ENCODE results near the gene KRTAP10-5.
A peak's percentile ranks its signal among the peaks of the same experiment; 100 is the strongest.

Gene KRTAP10-5

DNA sequence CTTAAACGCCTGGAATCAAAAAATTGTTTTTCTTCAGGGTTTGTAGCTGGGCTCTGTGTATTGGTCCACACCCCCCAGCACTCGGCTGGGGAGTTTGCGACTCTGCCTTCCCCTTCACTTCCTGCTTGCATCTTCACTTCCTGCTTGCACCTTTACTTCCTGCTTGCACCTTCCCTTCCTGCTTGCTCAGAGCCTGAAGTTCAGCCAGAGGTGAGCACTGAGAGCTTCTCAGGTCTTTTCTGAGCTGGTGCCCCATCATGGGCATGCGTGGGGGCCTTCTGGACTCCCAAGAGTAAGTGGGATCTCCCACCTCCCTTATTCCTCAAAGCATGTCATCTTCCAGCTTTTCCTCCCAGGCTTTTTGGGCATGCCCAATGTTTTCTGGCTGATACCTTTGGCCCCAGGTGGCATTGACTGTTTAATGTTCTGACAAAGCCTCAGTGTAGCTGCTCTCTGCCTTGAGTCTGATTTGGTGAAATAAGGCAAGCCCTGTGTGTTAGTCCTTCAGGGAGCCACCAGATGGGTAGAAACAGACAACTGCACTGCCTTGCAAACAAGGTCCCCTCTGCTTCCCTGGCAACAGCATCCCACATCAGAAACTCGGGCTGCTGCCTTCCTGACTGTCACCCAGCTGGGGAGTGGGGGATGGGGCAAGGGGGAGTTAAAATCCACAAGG lies 32.6 kb downstream of the KRTAP10-5 start:
- peak; percentile 23 for DNase-seq

DNA sequence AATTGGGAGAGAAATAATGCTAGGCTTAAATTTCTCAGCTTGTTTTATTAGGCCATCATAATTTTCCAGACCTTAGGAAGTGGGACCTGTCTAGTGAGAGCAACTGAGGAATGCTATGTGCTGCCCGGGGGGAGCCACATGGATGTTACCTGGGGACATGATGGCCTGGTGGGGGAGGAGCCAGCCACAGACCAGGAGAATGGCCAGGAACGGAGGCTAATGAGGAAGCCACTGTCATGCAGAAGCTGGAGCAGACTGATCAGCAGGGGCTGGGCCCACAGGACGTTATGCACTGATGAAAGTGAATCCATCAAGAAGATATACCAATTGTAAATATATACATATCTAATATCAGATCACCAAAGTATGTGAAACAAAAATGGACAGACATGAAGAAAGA lies 35.8 kb downstream of the KRTAP10-5 start:
- no peak for DNase-seq

DNA sequence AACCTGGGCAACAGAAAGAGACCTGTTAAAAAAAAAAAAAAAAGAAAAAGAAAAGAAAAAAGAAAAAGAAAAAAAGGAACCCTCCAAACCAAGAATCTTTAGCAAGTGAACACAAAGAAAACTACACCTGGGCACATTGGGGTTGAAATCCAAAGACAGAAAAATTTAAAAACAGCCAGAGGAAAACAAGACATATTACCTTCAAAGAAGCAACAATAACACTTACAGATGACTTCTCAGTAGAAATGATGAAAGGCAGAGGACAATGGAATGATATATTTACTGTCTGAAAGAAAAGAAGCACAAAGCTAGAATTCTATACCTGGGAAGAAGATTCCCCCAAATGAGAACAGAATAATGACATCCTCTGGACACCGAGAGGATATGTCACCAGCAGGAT lies 37.7 kb downstream of the KRTAP10-5 start:
- no peak for DNase-seq

DNA sequence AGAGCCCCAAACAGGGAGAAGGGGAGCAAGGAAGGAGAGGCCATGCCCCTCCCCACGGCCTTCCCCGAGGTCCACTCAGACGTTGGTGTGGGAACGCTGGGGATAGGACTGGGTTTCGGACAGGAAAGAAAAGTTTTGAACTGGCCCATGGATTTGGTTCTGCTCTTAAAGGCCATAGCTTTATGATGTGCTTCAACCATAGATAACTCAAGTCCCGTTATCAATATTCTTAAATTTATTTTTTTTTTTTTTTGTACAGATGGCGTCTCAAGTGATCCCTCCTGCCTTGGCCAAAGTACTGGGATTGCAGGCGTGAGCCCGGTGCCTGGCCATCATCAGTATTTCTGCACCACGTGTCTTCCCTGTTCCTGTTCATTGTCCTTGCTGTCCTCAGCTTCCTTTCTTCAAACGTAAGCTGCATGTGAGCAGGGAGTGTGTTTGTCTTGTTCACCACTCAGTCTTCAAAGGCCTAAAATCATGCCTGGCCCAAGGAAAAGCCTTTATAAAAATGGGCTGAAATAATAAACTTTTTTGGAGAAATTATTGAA lies 39.6 kb downstream of the KRTAP10-5 start:
- DNase-seq = no peak

DNA sequence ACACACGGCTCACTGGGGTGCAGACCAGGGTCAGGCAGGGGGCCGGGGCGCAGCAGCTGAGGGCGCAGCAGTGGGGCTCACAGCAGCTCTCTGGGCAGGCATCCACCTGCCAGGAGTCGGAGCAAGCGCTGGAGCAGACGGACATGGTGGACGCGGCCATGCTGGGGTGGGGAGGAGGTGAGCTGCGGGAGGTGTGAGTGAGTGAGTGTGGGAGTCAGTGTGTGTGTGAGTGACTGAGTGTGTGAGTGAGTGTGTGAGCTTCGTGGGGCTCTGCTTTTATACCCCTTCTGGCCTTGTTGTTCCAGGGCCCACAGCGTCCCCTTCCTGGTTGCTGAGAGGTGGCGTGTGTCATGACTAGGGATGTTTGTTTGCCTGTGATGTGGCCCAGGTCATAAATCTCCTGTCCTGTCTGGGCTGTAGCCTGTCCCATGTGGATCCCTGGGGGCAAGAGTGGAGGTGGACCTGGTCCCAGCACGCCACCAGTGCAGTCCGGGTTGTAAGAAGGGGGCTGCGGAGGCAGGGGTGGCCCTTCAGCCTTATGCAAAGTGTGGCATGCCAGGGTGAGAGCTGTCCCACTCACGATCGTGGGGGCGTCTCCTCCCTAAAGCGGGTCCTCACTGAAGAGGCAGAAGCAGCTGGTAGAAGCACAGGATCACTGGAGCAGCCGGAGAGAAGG lies 40.3 kb downstream of the KRTAP10-5 start, which contains the start of gene KRTAP10-1:
TSS of gene KRTAP10-1 (minus strand) at position 205 of the 676 bp plus-strand sequence. CDS start at position 160, 45 bp downstream.
- DNase-seq = no peak

DNA sequence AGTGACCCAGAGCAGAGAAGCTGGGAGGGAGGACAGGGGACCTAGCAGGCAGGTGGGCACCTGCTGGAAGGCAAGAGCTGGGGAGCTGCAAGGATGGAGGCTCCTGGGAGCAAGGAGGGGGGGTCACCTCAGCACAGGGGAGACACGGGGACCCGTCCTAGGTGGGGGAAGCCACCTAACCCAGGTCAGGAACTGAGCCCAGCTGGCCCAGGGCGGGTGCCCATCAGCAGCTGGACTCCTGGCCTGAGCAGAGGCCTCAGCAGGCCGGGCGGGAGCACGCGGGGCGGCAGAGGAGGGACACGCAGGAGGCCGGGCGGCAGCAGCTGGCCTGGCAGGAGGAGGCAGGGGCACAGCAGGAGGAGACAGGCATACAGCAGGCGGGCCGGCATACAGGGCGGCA lies 41.4 kb downstream of the KRTAP10-5 start:
- no peak for DNase-seq

DNA sequence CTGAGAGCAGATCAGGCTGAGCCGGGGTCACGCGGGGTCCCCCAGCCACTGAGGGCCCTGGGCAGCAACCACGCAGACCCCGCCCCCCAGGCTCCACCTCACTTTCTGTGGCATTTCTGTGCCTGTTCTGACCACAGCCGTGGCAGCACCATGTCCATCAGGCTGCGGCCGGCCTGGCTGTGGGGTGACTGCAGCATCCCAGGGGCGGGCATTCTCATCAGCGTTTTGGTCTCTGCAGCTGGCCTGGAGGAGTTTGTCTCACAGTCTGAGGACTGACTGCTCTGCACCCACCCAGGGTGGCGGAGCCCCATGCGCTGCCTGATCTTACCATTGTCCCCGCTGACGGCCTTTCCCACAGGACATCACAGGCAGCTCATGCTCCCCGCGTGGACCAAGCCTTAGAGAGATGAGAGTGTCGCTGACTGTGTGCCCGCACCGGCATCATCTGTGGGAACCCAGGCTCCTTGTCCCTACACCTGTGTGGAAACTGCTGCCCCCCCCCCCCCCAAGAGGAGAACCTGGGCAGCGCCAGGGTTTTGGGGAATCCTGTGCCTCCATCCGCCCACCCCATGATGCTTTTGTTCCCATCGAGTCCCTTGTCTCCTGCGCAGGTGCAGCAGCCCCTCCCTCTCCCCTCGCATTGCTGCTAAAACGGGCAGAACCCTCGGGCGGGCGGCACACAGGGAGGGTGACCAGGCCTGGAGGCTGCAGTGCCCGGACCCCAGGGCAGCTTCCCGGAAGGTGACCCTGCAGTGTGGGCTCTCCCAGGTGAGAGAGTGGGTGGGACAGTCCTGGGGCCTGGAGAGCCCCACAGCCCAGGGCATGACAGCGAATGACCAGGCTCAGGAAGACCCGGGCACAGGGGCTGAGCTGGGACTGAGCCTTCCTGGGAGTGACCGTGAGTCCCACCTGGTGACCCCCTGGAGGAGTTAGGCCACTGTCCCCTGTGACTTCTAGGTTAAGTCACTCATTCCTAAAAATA lies 42.2 kb downstream of the KRTAP10-5 start:
- DNase-seq = no peak

DNA sequence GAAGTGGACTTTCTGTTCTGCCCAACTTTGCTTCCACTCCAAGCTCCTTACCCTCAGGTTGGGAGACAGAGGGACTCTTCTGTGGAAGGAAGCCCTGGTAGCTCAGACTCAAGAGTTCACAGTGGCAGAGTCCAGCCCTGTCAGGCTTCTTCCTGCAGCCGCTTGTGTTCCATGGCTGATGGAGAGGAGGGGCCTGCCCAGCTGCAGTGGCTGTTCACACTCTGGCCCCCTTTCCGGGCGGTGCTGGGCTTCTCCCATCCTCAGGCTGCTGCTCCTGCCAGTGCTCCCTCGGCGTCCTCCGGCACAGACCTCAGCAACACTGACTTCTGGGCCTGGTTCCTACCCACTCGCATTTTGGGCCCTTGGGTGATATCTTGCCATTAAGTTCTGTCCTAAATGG lies 44.4 kb downstream of the KRTAP10-5 start:
- DNase-seq = no peak

DNA sequence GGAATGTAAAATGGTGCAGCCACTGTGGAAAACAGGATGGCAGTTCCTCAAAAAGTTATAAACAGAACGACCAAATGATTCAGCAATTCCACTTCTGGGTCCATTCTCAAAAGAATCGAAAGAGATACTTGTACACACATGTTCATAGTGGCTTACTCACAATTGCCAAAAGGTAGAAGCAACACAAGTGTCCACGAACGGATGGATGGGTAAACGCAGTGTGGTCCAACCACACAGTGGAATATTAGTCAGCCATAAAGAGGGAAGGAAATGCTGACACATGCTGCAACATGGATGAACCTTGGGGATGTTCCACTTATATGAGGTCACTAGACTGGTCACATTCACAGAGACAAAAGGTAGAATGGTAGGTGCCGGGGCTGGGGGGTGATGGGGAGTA lies 45.7 kb downstream of the KRTAP10-5 start:
- DNase-seq = no peak

DNA sequence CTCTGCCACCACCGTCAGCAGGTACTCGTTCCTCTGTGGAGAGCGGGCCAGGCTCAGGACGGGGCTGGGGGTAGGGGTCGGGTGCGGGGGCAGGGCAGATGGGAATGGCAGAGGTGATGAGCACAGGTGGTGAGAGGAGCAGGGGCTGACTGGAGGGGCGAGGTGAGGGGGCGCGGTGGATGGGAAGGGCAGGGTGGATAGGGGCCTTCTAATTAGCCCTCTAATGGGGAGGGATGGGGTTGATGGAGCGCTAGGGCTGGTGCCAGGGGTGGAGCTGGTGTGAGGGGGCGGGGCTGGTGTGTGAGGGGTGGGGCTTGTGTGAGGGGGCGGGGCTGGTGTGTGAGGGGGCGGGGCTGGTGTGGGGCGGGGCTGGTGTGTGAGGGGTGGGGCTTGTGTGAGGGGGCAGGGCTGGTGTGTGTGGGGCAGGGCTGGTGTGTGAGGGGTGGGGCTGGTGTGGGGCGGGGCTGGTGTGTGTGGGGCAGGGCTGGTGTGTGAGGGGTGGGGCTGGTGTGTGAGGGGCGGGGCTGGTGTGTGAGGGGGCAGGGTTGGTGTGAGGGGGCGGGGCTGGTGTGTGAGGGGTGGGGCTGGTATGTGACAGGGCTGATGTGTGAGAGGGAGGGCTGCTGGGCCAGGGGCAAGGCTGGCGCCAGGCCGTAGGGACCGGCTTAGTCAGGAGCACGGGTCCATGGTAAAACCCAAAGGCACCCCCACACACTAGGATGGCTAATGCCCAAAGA lies 46.3 kb downstream of the KRTAP10-5 start:
- no peak for DNase-seq

DNA sequence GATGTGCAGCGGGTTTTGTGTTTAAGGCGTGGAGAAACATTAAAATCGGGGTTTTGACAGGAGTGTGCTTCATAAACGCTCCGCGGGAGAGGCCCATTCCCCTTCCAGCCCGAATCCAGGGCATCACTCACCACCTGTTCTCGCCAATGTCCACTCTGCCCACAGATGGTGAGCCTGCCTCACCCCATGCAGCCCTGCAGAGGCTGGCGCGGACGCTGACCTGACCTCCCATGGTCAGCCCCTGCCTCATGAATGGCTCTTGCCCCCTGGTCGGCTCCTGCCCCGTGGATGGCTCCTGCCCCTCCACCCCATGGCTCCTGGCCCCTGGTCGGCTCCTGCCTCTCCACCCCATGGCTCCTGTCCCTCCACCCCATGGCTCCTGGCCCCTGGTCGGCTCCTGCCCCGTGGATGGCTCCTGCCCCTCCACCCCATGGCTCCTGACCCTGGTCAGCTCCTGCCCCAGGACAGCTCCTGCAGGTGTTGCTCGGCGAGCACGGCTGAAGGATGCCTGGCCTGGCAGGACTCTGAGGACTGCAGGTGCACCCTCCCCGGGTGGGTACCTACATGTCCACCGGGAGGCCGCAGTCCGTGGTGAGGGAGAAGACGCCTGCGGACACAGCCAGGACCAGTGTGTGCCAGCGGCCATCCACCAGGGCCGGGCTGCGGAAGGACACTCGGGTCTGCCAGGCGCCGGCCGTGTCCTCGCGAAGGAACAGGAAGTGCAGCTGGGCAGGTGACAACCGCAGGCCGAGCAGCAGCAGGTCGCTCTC lies 47.1 kb downstream of the KRTAP10-5 start:
- DNase-seq = no peak

DNA sequence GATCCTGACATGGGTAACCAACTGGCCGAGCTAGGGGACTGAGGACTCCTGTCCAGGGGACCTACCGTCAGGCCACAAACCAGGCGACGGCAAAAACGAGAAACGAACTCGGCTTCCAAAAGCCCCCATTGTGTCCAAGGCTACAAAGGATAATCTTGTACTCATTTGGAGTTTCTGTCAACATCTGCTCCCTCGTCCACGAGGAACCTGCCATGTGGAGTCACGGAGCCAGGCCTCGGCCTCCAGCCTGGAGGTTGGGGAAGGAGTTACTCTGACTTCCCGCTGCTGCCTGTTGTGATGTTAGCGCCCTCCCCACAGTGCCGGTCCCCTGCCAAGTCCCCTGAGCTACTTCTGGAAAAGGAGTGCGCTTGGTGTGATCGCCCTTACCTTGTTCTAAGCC lies 47.7 kb downstream of the KRTAP10-5 start:
- DNase-seq = no peak

DNA sequence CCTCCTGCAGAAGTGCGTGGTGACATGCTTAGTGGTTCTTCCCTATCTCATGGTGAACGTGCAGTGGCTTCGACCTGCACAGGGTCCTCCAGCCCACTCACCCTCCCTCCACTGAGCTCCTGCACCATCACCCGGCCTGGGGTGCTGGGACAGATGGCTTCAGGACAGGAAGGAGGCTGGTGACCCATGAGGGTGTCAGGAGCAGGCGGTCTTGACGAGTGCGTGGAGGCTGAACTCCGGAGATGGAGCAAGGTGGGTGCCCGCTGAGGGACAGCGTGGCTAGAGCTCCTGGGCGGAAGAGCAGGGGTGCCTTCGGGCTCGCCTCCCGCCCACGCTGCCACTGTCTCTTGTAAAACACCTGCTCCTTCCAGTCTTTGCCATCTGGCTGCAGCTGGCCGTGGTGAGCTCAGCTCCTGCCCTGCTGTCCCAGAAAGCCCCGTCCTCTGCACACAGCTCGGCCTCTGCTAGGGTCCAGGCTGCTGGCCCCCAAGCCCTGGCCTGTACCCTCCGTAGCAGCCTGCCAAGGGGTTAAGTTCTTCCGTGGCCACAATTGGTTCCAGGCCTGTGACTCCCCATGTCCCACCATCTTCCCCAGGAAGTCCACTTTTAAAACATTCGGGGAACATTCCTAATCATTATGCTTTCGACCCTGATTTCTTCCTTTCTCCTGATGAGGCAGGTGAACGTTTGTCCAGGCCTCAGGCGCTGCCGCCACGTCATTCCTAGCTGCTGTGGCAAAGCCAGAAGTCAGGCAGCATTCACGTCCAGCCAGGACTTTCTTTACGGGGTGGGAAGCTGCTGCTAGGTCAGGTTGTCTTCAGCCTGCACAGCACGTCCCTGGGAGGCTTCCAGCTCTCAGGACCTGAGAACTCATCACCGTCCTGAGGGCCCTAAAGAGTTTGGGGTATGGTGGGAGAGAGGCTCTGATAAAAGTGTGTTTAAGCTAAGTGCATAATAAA lies 48.5 kb downstream of the KRTAP10-5 start:
- no peak for DNase-seq

DNA sequence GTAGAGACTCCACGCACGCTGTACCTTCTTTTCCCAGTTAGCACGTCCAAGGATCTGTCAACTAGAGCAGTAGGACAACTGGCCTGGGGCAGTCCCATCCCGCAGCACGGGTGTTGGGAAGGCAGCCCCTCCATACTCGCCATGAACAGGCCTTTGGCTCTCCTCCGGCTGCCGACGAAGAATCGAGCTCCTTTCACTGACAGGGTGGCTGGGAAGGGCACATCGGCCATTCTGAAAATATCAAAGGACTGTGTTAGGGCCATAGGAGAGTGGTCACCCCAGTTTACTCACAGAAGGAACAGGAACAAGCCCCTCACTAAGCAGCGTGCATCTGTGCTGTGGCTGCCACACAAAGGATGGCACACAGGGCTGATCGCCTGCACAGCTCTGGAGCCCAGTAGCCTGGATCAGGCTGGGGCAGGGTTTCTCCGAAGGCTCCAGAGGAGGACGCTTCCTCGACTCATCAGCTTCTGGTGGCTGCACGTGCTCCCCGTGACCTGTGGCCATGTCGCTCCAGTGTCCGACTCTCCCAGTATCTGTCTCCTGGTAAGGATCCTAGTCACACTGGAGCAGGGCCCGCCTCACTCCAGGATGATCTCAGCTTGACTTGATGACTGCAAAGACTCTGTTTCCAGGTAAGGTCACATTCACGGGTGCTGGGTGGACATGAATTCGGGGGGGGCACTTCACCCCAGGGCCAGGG lies 49.4 kb downstream of the KRTAP10-5 start:
- DNase-seq = no peak

DNA sequence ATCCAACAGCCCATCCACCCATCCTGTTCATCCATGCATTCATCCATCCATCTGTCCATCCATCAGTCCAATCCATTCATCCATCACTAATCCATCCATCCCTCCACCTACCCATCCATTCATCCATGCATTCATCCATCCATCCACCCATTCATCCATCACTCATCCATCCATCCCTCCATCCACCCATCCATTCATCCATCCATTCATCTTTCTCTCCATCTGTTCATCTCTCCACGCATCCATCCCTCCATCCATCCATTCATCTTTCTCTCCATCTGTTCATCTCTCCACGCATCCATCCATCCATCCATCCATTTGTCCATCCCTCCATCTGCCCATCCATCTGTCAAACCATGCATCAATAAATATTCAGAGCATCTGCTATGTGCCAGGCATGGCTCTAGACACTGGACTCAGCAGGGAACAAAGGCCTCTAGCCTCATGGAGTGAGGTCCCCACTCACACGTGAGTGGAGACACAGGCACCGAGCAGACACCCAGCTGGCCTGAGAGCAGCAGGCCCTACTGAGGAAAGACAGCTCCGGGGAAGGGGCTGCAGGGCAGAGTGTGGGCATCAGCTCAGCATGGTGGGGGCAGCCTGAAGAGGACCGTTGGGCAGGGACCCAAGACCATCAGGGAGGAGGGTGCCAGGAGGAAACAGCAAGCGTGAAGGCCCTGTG lies 50.0 kb downstream of the KRTAP10-5 start:
- no peak for DNase-seq

DNA sequence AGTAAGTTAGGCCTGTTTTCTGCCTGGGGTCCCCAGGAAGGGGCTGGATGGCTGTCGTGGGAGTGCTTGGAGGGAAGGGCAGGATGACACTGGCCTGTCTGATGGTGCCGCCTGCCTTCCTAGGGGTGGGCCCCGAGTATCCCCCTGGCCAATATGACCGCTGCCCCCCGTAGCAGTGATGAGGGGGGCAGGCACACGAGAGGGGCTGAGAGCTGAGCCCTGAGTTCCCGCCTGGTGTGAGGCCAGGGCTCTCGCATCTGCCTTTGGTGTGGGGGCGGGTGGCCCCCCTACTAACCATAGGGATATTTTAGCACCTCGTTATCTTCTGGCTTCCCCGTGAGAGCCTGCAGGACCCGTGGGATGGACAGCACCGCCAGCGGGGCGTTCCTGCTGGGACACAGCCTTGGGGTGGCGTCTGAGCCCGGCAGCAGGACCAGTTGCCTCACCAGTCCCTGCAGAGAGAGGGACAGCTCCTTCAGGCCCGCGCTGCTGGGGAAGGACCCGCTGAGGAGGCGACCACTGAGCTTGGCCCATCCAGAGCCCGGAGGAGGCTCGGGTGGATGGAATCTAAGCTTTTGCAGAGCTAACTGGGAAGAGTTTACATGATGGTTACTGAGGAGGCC lies 50.8 kb downstream of the KRTAP10-5 start:
- no peak for DNase-seq

All from stimulated activated CD4-positive, alpha-beta T cell treated with anti-CD3 and anti-CD28 coated beads, Interleukin-15, amount 100 ng/mL, for 24 hours (primary cell).